Measurements from ENCODE around the gene ADGRE3.

Gene ADGRE3

DNA sequence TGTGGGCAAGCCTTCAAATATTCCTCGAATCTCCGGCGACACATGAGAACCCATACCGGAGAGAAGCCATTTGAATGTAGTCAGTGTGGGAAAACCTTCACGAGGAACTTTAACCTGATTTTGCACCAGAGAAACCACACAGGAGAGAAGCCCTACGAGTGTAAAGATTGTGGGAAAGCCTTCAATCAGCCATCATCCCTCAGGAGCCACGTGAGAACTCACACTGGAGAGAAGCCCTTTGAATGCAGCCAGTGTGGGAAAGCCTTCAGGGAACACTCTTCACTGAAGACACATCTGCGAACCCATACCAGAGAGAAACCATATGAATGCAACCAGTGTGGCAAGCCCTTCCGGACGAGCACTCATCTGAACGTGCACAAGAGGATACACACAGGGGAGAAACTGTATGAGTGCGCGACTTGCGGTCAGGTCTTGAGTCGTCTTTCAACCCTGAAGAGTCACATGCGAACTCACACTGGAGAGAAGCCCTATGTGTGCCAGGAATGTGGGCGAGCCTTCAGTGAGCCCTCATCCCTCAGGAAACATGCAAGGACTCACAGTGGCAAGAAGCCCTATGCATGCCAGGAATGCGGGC, 44.0 kb upstream of the ADGRE3 start:
- Histone ChIP-seq H3K4me3 (ENCODE audit: low read length) (no peak overlapping the region), H3K9me2 (replicated peaks; ENCODE audit: control insufficient read depth, low read length) (no peaks in the 10 kb centered on the region), H3F3A (ENCODE audit: control insufficient read depth, insufficient read depth) (0 out of 2 replicates have a peak, but pooled peaks cover 3% of the 10 kb centered on the region), H3K4me2 (ENCODE audit: low read length) (no peak overlapping the region), H3K9me3 (ENCODE audit: control insufficient read depth, insufficient read depth, low read length) (peaks cover 36% of the 10 kb centered on the region), H3K27ac (ENCODE audit: low read depth, low read length) (no peak overlapping the region), H4K20me1 (ENCODE audit: control insufficient read depth, insufficient read depth, low read depth, low read length) (no peaks in the 10 kb centered on the region), H3K4me1 (ENCODE audit: control insufficient read depth, low read length) (no peaks in the 10 kb centered on the region), H3K36me3 (ENCODE audit: control insufficient read depth, low read length) (peaks cover 6% of the 10 kb centered on the region; the same call in 1 of the 2 replicates), H3K27me3 (ENCODE audit: control insufficient read depth, low read length) (no peaks in the 10 kb centered on the region), H3K79me2 (ENCODE audit: control insufficient read depth, low read length) (no peaks in the 10 kb centered on the region)
- TF ChIP-seq EZH2phosphoT487 (IDR thresholded peaks at IDR 0.05; ENCODE audit: borderline replicate concordance, low read length): no peak
- TF ChIP-seq, protein P1, sequence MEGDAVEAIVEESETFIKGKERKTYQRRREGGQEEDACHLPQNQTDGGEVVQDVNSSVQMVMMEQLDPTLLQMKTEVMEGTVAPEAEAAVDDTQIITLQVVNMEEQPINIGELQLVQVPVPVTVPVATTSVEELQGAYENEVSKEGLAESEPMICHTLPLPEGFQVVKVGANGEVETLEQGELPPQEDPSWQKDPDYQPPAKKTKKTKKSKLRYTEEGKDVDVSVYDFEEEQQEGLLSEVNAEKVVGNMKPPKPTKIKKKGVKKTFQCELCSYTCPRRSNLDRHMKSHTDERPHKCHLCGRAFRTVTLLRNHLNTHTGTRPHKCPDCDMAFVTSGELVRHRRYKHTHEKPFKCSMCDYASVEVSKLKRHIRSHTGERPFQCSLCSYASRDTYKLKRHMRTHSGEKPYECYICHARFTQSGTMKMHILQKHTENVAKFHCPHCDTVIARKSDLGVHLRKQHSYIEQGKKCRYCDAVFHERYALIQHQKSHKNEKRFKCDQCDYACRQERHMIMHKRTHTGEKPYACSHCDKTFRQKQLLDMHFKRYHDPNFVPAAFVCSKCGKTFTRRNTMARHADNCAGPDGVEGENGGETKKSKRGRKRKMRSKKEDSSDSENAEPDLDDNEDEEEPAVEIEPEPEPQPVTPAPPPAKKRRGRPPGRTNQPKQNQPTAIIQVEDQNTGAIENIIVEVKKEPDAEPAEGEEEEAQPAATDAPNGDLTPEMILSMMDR (IDR thresholded peaks at IDR 0.05; ENCODE audit: low read depth, low read length, poor library complexity, severe bottlenecking): no peak

DNA sequence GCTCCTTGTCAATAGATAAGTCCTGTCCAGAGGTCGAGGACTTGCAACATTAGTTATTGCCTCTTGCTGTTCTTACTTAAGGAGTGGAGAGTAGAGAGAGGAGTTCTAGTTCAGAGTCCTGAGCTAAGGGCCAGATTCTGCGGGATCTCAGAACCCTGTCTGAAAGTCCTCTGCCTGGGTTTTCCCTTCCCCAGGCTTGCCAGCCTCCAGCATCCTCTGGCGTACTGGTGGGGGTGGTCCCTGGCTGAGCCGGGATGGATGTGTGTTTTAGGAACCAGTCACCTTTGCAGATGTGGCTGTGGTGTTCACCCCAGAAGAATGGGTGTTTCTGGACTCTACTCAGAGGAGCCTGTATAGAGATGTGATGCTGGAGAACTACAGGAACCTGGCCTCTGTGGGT, 41.2 kb upstream of the ADGRE3 start:
- TF ChIP-seq, protein P1 (IDR thresholded peaks at IDR 0.05; ENCODE audit: low read depth, low read length, poor library complexity, severe bottlenecking): no peak
- TF ChIP-seq EZH2phosphoT487 (IDR thresholded peaks at IDR 0.05; ENCODE audit: borderline replicate concordance, low read length): no peak
- Histone ChIP-seq H3K4me1 (ENCODE audit: control insufficient read depth, low read length) (no peaks in the 10 kb centered on the region), H3K4me3 (ENCODE audit: low read length) (no peak overlapping the region), H3K9me3 (ENCODE audit: control insufficient read depth, insufficient read depth, low read length) (peaks cover 30% of the 10 kb centered on the region), H4K20me1 (ENCODE audit: control insufficient read depth, insufficient read depth, low read depth, low read length) (no peaks in the 10 kb centered on the region), H3K27ac (ENCODE audit: low read depth, low read length) (no peak overlapping the region), H3F3A (ENCODE audit: control insufficient read depth, insufficient read depth) (0 out of 2 replicates have a peak, but pooled peaks cover 3% of the 10 kb centered on the region), H3K27me3 (ENCODE audit: control insufficient read depth, low read length) (no peaks in the 10 kb centered on the region), H3K4me2 (ENCODE audit: low read length) (no peak overlapping the region), H3K9me2 (replicated peaks; ENCODE audit: control insufficient read depth, low read length) (no peaks in the 10 kb centered on the region), H3K36me3 (ENCODE audit: control insufficient read depth, low read length) (peaks cover 6% of the 10 kb centered on the region; the same call in 1 of the 2 replicates), H3K79me2 (ENCODE audit: control insufficient read depth, low read length) (no peaks in the 10 kb centered on the region)

DNA sequence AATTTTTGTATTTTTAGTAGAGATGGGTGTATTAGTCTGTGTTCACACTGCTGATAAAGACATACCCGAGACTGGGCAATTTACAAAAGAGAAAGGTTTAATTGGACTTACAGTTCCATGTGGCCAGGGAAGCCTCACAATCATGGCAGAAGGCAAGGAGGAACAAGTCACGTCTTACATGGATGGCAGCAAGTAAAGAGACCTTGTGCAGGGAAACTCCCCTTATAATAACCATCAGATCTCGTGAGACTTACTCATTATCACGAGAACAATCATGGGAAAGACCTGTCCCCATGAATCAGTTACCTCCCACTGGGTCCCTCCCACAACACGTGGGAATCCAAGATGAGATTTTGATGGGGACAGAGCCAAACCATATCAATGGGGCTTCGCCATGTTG, 29.8 kb upstream of the ADGRE3 start:
- H3K79me2 ChIP-seq (ENCODE audit: control insufficient read depth, low read length): no peaks in the 10 kb centered on the region
- H3K4me1 ChIP-seq (ENCODE audit: control insufficient read depth, low read length): no peaks in the 10 kb centered on the region
- H3K27ac ChIP-seq (ENCODE audit: low read depth, low read length): no peak overlapping the region
- H3K4me2 ChIP-seq (ENCODE audit: low read length): no peak overlapping the region
- no peaks in the 10 kb centered on the region for H4K20me1 ChIP-seq (ENCODE audit: control insufficient read depth, insufficient read depth, low read depth, low read length)
- H3K4me3 ChIP-seq (ENCODE audit: low read length): no peak overlapping the region
- peaks cover 6% of the 10 kb centered on the region for H3K36me3 ChIP-seq (ENCODE audit: control insufficient read depth, low read length)
- no peaks in the 10 kb centered on the region for H3F3A ChIP-seq (ENCODE audit: control insufficient read depth, insufficient read depth)
- H3K9me2 ChIP-seq (replicated peaks; ENCODE audit: control insufficient read depth, low read length): no peaks in the 10 kb centered on the region
- TF ChIP-seq, protein P1 (IDR thresholded peaks at IDR 0.05; ENCODE audit: low read depth, low read length, poor library complexity, severe bottlenecking): no peak
- no peak for TF ChIP-seq EZH2phosphoT487 (IDR thresholded peaks at IDR 0.05; ENCODE audit: borderline replicate concordance, low read length)
- H3K9me3 ChIP-seq (ENCODE audit: control insufficient read depth, insufficient read depth, low read length): no peaks in the 10 kb centered on the region
- H3K27me3 ChIP-seq (ENCODE audit: control insufficient read depth, low read length): no peaks in the 10 kb centered on the region
